T-helper 9 cell (primary cell): ENCODE measurements around the gene MAD1L1.
"Not testable (repeated sequence)": the region's sequence is repeated elsewhere in the genome, so short reads cannot be mapped to it uniquely, and the experiment has no call there.

Experiments
- DNase-seq: peaks from one replicate; pipeline ENCODE4 v3.0.0-alpha.2; 2020
- total RNA-seq, 2 donors: gene quantifications; one replicate each; lab custom pipeline; 2026; lab: John Stamatoyannopoulos, UW

MAD1L1 gene
- 7.8 to 12.8 reads per million in 2 donors for total RNA-seq

GRCh38 chr7:2232766-2233520 lies at the start of gene MAD1L1:
Gene MAD1L1, minus strand, starts transcription at chr7:2232945. Its CDS starts 2,812 bp downstream, at chr7:2230133.
- peak; percentile 89 for DNase-seq

- no peak for DNase-seq
Measured at GRCh38 chr7:2282185-2282751, 49.5 kb upstream of the MAD1L1 start.

DNA sequence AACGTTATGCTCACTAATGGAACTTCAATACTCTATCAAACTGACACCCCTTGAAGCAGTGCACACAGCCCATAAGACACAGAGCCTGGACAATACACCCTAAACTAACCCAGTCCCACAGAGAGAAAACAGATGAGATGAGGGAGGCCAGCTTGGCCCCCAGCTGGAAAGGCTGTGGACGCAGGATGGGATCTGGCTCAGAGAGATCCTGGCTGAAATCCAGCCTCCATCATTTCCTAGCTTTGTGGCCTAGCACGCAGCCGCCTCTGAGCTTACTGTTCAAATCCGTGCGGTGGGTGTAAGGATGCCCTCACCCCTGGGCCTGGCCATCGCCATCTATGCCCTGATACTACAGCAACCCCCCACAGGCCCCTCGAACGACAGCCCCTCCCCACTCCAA lies 48.8 kb upstream of the MAD1L1 start:
- no peak for DNase-seq

- DNase-seq, result no peak
Measured at GRCh38 chr7:2280424-2280823, 47.7 kb upstream of the MAD1L1 start.

DNA sequence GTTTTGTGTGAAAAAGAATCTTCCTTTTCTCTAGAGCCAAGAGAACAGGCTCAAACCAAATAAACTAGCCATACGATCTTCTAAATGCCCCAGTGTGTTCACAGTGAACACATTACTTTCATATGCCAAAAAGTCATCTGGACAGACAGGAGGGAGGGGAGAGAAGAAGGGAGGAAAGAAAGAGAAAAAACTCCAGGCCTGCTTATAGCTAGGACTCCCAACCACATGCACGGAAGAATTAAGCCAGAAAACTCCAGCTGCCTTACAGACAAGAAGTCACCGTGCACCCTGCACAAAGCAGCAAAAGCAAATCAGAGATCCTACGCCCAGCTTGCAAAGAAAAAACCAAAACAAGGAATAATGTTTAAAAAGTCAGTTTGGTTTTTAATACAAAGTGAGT lies 47.2 kb upstream of the MAD1L1 start:
- DNase-seq, result no peak

DNA sequence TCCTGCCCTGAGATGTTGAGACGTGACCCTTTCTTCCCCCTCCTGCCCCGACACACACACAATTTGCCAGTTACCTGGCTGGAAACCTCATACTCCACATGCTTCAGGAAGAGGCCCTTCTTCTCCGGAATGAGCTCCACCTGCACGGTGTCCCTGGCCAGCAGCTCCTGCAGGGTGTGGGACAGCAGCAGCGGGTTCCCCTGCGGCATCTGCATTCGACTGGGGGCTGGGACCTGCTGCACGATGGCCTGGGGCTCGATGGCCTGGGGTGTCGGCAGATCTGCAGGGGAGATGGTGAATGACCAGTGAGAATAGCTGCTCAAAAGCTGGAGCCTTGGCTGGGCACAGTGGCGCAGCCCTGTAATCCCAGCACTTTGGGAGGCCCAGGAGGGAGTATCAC lies 45.3 kb upstream of the MAD1L1 start:
- no peak for DNase-seq

GRCh38 chr7:2276107-2276506 lies 43.4 kb upstream of the MAD1L1 start:
- DNase-seq, result no peak

- no peak for DNase-seq
Measured at GRCh38 chr7:2275101-2275500, 42.4 kb upstream of the MAD1L1 start.

GRCh38 chr7:2274666-2275065 lies 41.9 kb upstream of the MAD1L1 start:
- DNase-seq, result no peak

DNA sequence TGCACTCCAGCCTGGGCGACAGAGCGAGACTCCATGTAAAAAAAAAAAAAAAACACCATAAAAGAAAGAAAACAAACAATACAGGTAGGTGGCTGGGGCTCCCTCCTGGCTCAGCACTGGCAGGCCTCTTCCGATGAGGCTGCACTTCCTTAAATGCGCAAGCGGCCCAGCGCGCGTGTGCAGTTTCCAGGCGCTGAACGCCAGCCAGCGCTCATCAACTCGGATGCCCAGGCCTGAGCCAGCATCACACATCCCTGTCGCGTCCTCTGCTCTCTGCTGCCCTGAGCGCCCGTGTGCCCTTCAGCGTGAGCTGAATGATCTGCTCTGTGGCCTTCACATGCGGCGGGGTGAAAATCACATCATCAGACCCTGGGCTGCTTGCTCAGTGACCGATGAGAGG lies 41.1 kb upstream of the MAD1L1 start:
- no peak for DNase-seq

DNA sequence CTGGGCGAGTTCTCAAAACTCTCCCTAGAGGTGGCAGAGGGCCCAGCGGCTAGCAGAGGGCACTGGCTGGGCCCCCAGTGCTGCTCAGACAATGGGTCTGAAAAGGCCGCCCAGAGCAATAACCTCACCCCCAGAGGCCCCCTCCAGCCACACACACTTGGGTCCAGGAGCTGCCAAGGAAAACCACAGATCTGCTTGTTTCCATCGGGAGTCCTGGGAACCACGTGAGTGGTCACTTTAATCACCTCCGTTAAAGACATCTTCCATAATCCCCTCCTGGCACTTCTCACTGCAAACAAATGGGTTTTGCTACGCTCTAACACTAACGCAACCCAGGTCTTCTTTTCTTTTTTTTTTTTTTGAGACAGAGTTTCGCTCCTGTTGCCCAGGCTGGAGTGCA lies 39.3 kb upstream of the MAD1L1 start:
- no peak for DNase-seq

DNA sequence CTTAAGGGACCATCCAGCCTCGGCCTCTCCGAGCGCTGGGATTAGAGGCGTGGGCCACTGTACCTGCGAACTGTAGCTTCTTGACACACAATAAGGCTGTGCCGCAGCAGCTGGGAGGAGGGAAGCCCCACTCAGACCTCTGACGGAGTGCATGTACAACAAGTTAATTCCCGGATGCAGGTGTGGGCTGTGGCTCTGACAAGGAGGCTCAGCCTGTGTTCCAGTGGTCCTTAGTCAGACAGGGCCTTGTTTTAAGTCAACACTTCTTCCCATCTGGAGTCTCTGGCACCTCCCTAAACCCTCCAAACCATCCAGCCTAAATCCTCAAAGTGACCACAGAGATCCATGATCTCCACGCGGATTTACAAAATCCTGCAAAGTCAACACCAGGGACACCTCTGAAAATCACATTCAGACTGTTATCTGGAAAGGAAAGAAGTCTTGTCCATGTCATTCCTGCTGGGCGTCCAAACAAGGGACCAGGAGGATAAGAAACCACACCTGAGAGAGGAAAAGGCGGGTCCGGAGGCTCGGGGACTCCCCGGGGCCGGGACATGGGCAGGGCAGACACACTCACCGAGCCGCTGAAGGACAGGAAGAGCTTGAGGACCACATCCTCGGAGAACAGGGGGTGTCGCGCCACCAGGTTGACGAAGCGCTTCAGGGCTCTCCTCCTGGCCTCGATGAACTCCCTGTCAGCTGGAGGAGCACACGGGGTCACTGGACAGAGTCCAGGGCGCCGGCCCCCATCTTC lies 38.7 kb upstream of the MAD1L1 start:
- no peak for DNase-seq

GRCh38 chr7:2270495-2270894 lies 37.8 kb upstream of the MAD1L1 start:
- no peak for DNase-seq

DNA sequence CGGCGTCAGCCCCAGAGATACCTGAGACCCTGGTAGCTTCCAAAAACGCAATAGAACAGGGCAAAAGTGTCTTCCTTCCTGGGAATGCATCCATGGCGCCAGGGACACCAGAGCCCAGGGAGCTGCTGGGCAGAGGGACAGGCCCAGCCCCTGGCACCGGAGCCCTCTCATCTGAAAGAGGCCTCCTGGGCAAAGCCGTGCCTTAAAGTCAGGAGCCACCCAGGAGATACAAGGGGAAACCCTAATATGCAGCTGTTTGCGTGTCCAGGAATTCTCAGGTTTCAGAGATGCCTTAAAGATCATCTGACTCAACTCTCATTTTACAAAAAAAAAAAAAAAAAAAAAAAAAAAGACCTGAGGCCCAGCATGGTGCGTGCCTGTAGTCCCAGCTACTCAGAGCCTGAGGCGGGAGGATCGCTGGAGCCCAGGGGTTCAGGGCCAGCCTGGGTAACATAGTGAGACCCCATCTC lies 37.3 kb upstream of the MAD1L1 start:
- DNase-seq, result no peak

- DNase-seq, result not testable (repeated sequence)
Measured at GRCh38 chr7:2269089-2269990, 36.6 kb upstream of the MAD1L1 start.

GRCh38 chr7:2266911-2267310 lies 34.2 kb upstream of the MAD1L1 start:
- DNase-seq, result no peak

GRCh38 chr7:2264158-2264557 lies 31.4 kb upstream of the MAD1L1 start:
- no peak for DNase-seq

DNA sequence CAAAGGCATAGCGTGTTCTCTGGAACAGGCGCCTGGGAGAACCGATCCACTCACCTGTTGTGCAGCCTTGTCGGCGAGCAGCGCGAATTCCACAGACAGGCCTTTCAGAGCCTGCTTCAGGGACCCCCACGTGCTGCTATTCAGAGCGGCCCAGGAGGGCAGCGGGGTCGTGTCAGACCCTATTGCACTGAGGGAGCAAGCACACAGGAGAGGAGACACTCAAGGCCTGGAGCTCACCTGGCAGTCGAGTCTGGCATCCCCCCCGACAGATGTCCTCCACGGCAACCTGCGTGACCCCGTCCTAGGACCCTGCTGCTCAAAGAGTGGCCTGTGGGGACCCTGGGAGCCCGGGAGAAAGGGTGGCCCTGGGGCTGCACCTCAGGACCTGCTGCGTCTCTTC lies 30.4 kb upstream of the MAD1L1 start:
- no peak for DNase-seq

DNA sequence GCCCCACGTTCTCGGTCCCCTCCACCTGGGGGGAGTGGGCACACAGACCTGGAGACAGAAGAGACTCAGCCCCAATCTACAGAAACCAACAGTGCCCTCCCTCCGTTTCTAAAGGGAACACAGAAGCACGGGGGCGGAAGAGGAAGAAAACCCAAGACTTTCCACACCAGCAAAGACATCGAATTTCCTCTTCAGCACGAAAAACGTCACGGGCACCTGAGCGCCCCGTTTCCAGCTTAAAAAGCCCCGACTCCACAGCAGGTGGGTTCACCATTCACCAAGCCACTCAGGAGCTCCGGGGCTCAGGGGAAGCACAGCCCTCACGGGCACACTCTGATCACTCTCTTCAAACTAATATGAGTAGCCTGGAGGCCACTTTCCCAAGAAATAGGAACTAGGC lies 28.9 kb upstream of the MAD1L1 start:
- no peak for DNase-seq

GRCh38 chr7:2260820-2261219 lies 28.1 kb upstream of the MAD1L1 start:
- DNase-seq, result no peak

GRCh38 chr7:2259480-2259879 lies 26.7 kb upstream of the MAD1L1 start:
- no peak for DNase-seq

- DNase-seq, result no peak
Measured at GRCh38 chr7:2258661-2259365, 26.1 kb upstream of the MAD1L1 start.
